Mesodermal cell (in vitro differentiated cells): Measurements from ENCODE around the gene CHODL.

Experiments
- H3K27ac ChIP-seq: 2 replicates; pipeline ENCODE4 v1.7.0; 2013; ENCODE audit warnings: mild to moderate bottlenecking, low read depth, low read length, moderate library complexity; ENCODE audit not compliant: severe bottlenecking
- H3K36me3 ChIP-seq: 2 replicates; pipeline ENCODE4 v1.7.1; 2013; ENCODE audit warnings: mild to moderate bottlenecking, low read length, moderate library complexity; ENCODE audit not compliant: control insufficient read depth, insufficient read depth
- H3K4me1 ChIP-seq: one replicate; pipeline ENCODE4 v1.7.1; 2013; ENCODE audit warnings: mild to moderate bottlenecking, low read length; ENCODE audit not compliant: insufficient read depth, control insufficient read depth, poor library complexity, severe bottlenecking
- H3K4me3 ChIP-seq: 2 replicates; pipeline ENCODE4 v1.7.0; 2013; ENCODE audit warnings: low read length, control low read depth, mild to moderate bottlenecking; ENCODE audit not compliant: insufficient read depth, poor library complexity, severe bottlenecking; ENCODE audit errors: extremely low read depth
- H3K9me3 ChIP-seq: 2 replicates; pipeline ENCODE4 v1.7.1; 2013; ENCODE audit warnings: mild to moderate bottlenecking, low read length, moderate library complexity; ENCODE audit not compliant: control insufficient read depth
- WGBS, 2 experiments: methylation state at CpG; one replicate each; pipeline ENCODE4 v1.1.5; 2013; ENCODE audit warnings: missing lambda C conversion rate in 2 of 2; ENCODE audit not compliant: insufficient coverage in 2 of 2; 5-methylcytosine and 5-hydroxymethylcytosine counted together

The CHODL gene

DNA sequence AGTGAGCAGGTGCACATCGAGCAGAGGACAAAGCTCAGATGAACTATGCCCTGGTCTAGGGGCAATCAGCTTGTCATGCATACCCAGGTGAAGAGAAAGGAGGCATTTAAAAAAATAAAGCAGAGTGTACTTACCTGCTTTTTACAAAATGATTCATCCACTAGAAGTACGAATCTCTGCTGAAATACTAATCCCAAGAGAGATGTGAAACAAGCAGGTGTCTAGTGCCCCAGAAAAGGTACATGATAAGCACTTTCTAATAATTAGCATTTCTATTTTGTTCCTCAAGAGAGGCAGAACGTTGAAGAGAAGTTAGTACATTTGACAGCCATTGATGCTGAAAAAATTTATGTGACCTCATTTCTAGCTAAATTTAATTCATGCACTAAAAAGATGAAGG is 31.1 kb downstream of the CHODL start:
- 57 to 100% methylated on average over 1 of the region's 3 CpGs for WGBS, 2 experiments
- no peaks in the 10 kb centered on the region for H3K36me3 ChIP-seq
- H3K27ac ChIP-seq = no peak overlapping the region
- H3K4me3 ChIP-seq = no peak overlapping the region
- H3K9me3 ChIP-seq = no peaks in the 10 kb centered on the region
- no peaks in the 10 kb centered on the region for H3K4me1 ChIP-seq

DNA sequence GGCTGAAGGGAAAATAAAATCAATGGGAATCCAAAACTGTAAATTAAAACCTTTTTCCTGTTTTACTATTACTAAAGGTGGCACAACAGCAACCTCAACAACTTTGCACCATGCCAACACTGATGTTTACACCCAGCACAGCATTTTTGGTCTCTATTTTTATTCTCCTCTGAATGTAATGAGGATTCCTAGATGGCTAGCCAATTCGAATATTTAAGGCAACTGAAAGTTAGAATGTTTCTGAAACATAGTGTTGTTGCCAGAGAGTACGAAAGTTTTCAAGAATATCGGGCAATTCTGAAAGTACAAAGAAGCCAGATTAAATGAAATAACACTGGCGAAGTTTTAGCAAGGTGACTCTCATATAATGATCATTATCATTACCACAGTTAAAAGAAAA is 40.7 kb downstream of the CHODL start:
- no peak overlapping the region for H3K27ac ChIP-seq
- H3K4me1 ChIP-seq = no peaks in the 10 kb centered on the region
- H3K36me3 ChIP-seq = no peaks in the 10 kb centered on the region
- 83% methylated on average over 2 of the region's 4 CpGs; no CpG with 5 or more reads in 1 of the 2 experiments for WGBS, 2 experiments
- no peak overlapping the region for H3K4me3 ChIP-seq
- no peaks in the 10 kb centered on the region for H3K9me3 ChIP-seq

DNA sequence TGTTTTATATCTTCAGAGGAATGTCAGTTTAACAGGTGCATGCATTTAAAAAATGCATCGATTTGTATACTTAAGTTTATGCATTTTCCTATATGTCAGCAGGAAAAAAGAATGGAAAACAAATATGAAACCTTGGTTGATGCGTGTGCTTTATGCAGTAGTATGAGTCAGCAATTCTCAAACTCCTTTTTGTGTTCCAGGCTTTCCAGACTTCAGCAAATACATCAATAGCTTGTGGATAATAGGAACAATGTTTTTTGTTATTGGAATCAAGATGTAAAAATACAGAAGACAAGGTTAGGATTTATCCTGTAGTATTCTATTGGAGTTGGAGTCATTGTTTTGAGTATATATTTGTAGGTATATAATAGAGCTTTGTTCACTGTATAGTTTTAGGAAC is 45.2 kb downstream of the CHODL start:
- Histone ChIP-seq H3K9me3 (no peaks in the 10 kb centered on the region), H3K36me3 (no peaks in the 10 kb centered on the region), H3K4me3 (no peak overlapping the region), H3K4me1 (no peaks in the 10 kb centered on the region), H3K27ac (no peak overlapping the region)
- WGBS, 2 experiments = 80% methylated on average over 2 of the region's 2 CpGs; no CpG with 5 or more reads in 1 of the 2 experiments

DNA sequence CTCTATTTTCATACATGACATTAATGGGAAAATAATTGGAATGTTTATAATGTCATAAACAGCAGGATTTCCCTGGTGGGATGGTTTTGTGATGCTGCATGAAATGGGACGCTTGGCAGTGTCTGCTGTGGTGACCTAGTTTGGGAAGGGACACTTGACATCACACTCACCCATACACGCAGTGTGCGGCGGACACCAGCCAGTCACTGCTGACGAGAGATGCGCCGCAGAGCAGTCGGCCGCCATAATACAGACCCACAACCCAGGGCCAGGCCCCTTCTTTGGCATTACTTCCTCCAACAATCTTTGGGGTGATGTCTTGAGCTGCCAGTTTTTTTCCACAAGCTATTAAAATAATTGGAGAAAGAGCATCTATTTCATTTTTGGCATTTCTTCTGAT is 49.5 kb downstream of the CHODL start:
- 83 to 88% methylated on average over 6 to 8 of the region's 9 CpGs for WGBS, 2 experiments
- no peak overlapping the region for H3K27ac ChIP-seq
- no peaks in the 10 kb centered on the region for H3K36me3 ChIP-seq
- no peaks in the 10 kb centered on the region for H3K9me3 ChIP-seq
- no peaks in the 10 kb centered on the region for H3K4me1 ChIP-seq
- no peak overlapping the region for H3K4me3 ChIP-seq

DNA sequence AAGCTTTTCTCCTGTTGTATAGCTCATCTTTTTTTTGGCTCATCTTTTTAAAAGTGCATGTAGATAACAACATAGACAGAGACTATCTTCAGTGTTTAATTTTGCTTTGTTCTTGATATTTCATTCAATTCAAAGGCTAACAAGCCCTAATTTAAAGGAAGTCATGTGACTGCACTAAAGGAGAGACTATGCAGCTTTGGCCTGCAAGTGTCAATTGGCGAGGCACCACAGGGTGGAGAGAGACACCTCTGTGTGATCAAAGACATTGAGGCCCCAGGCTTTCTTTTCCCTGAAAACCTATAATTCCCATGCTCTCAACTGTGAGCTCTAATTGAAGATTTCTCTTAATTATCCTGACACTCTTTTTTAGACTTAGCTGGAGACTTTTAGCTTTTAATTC is 53.6 kb downstream of the CHODL start:
- Histone ChIP-seq H3K4me3 (no peak overlapping the region), H3K36me3 (no peaks in the 10 kb centered on the region), H3K27ac (no peak overlapping the region), H3K4me1 (no peaks in the 10 kb centered on the region), H3K9me3 (no peaks in the 10 kb centered on the region)
- WGBS, 2 experiments = 38 to 42% methylated on average over 1 of the region's 1 CpG
